Measurements from ENCODE around the gene NHLRC4.
"Not testable (repeated sequence)": the region's sequence is repeated elsewhere in the genome, so short reads cannot be mapped to it uniquely, and the experiment has no call there.

The NHLRC4 gene

DNA sequence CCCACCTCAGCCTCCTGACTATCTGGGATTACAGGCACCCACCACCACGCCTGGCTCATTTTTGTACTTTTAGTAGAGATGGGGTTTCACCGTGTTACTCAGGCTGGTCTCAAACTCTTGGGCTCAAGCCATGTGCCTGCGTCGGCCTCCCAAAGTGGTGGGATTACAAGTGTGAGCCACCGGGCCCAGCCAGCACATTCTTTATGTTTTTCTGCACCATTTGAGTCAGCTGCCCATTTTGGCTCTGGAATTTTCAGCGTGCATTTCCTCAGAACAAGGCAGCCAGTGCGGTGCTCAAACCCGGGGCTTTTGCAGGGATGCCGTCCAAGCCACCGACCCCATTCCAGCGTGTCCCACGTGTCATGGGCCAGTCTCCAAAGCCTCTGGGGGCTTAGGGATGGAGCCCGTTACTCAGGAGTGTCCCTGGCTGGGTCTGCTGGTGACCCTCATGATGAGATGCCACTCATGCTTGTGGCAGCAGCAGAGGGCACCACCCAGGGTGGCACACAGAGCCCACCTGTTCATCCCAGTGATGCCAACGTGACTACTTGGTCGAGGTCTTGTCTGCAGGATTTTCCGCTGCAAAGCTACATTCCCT lies 19.3 kb downstream of the NHLRC4 start:
- no peak for DNase-seq

DNA sequence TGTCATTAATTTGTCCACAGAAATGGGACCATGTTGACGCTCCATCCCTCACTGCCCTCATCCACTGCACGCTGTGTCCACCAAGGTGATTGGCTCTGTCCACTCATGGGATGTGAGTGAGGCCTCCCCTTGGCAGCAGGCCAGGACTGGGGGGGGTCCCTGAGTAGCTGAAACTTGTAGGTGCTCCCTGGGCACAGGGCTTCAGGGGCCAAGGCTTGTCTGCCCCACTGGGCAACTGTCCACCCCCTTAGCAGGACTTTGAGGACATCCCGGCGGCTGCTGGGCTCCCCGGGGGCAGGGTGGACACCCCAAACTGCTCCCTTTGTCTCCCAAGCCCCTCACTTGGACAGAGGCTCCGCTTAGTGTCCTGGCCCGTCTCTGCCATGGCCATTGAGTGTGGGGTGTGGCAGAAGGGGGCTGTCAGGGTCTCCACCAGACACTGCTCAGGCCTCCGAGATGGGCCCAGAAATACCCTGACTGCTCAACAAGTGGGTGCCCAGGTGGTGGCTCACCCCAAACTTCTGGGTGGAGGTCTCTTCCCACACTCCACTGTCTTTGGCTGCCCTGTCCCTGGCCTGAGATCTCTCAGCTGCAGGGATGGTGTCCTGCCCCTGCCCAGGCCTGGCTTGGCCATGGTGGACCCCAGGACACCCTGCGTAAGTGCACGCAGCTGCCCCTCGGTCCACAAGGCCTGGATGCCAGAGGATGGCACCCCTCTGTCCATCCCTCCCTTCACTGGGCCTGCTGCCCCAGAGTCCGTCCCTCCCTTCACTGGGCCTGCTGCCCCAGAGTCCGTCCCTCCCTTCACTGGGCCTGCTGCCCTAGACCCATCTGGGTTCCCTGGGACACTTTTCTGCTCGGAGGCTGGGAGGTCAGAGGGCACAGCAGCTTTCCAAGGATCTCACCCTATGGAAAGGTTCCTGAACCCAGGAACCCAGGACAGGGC lies 20.1 kb downstream of the NHLRC4 start:
- DNase-seq = no peak

DNA sequence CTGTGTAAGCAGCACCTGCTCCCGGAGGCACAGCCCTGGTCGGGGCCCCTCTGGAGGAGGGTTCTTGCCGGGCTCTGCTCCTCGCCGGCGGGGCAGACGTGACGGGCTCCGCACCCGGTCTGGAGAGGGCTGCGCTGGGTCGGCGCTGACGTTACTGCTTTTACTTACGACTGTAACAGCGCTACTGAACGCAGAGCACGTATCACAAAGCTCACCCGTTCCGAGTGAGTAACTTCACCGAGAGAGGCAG lies 21.8 kb downstream of the NHLRC4 start:
- peak; percentile 66 for DNase-seq

DNA sequence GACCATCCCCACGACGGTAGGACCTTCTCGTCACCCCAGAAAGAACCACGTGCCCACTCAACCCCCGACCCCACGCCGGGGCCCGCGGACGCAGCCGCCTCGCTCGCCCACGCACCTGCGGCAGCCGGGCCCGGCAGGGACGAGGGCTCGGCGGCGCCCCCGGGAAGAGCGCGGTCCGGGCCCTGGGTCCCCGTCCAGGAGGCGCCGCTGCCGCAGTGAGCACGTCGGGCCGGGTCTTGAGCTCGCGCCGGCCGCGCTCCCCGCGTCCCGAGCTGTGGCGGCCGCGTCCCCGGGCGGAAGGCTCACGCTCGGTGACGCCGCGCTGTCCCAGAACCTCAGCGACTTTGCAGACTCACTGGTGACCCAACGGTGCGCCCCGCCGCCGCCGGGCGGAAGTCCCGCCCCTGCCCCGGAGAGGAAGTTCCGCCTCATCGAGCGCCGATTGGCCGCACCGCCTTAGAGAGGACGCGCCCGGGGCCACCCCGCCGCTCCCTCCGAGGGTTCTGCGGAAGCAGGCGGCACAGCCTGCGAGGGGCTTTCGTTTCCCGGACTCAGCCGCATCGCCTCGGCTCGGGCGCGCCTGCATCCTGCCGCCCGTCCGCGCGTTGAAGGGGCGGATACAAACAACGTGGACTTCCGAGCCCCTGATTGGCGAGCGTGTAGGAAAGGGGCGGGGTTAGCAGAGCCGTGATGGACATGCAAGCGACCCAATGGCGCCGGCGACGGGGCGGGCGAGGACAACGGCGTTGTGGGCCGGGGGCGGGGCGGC lies 22.3 kb downstream of the NHLRC4 start:
- DNase-seq = peak; percentile 97

DNA sequence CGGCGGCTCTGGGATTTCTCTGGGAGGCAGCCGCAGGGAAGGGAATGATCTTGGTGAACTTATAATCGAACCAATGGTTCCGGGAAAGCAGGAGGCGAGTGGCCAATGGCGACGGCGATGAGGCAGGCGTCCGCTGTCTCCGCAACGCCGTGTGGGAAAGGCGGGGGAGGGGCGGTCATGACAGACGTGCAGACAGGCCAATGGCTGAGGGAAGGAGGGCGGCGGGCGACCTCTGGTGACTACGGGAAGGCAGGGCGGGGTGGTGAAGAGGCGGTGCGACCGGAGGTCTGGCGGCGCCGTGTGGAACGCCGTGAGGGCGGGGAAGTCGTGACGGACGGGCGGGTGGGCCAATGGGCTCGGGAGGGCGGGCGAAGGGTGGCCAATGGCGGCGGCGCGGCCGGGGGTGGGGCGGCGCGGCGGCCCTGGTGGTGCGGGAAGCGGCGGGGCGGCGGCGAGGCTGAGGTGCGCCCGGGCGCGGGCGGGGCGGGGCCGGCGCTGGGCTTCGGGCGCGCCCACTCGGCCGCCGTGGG lies 22.9 kb downstream of the NHLRC4 start, which contains the start of gene RAB40C:
TSS of gene RAB40C (plus strand) at position 409 of the 530 bp plus-strand sequence. CDS start 226 bp downstream, outside the sequence.
- DNase-seq = peak; percentile 99

DNA sequence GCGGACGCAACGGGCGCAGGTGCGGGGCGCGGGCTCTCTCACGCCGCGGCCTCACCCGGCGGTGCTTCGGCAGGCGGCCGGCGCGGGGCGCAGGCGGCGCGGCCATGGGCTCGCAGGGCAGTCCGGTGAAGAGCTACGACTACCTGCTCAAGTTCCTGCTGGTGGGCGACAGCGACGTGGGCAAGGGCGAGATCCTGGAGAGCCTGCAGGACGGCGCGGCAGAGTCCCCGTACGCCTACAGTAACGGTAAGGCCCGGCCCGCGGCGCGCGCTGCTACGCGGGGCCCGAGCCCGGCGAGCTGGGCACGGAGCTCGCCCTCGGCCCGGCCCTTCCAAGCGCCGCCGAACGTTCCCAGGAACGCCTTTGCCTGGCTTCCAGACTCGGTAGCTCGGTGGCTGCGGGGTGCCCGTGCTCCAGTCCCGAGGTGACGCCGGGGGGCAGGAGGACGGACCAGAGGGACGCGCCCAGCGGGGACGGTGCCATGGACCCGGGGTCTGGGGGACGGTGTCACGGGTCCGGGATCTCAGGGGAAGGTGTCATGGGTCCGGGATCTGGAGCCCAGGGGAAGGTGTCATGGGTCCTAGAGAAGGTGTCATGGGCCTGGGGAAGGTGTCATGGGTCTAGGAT lies 23.5 kb downstream of the NHLRC4 start:
- DNase-seq = no peak

DNA sequence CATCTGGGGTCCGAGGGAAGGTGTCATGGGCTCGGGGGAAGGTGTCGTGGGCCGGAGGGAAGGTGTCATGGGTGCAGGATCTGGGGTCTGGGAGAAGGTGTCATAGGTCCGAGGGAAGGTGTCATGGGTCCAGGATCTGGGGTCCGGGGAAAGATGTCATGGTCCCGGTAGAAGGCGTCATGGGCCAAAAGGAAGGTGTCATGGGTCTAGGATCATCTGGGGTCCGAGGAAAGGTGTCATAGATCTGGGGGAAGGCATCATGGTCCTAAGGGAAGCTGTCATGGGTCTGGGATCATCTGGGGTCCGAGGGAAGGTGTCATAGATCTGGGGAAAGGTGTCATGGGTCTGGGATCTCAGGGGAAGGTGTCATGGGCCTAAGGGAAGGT lies 24.0 kb downstream of the NHLRC4 start:
- no peak for DNase-seq

DNA sequence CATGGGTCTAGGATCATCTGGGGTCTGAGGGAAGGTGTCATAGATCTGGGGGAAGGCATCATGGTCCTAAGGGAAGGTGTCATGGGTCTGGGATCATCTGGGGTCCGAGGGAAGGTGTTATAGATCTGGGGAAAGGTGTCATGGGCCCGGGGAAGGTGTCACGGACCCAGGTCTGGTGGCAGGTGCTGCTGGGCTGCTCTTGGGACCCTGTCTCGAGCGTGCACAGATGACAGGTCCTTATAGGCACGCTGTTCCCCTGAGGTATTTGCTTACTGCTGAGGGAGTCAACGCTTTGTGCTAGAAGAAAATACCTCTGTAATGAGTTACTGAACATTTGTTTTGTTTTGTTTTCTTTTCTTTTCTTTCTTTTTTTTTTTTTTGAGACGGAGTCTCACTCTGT lies 24.4 kb downstream of the NHLRC4 start:
- no peak for DNase-seq

DNA sequence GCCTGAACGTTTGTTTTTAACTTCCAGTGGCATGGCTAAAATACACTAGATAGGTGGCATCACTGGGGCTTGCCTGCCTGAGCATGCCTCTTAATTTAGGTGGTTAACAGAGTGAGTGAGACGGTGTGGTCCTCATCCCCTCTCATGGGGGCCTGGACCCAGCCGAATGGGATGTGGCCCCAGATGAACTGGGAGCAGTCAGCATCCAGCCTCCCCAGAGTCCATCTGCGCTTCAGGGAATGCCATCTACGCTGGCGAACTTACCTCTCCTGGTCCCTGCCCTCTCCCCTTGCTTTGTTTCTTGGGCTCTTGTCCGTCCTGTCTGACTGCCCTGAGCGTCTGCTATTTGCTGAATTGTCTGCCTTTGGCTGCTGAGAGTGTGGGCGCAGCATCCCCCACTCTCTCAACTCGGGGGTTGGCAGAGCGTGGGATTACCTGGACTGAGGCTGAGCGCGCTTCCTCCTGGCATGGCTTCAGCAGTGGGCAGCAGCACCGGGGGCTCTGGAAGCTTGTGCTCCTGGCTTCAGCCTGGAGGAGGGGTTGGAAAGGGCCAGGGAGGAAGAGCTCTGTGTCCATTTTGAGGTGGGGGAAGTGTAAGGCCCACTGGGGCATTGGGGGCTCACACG lies 25.2 kb downstream of the NHLRC4 start:
- no peak for DNase-seq

DNA sequence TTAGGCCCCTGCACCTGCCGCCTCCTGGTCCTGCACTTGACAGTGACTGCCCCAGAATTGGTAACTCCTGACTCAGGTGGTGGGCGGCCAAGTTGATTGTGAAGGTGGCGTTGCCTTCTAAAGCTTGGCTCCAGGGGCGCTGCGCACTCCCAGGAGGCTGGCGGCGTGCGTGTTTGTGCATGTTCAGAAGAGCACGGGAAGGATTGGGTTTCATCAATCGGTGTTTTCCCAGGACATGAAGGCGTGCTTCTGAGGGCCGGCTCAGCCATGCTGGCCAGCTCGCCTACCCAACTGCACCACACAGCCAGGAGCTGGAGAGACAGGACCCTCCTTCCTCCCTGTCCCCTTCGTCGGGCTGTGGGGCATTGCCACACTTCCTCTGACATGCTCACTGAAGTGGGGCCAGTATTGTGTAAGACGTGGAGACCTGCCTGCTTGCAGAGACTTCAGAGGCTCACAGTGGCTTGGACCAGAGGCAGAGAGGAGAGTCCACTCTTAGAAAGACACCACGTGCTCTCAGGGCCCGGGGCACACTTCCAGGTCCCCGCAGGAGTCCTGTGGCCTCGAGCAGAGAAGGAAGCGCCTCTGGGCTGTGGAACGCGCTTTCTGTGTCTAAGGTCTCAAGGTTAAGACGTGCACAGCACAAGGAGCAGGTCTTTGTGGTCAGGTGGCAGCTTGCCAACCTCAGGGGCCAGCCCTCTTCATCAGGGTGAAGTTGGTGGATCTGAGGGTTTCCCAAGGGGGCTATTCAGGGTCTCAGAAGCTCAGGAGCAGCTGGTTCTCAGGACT lies 25.9 kb downstream of the NHLRC4 start:
- no peak for DNase-seq

DNA sequence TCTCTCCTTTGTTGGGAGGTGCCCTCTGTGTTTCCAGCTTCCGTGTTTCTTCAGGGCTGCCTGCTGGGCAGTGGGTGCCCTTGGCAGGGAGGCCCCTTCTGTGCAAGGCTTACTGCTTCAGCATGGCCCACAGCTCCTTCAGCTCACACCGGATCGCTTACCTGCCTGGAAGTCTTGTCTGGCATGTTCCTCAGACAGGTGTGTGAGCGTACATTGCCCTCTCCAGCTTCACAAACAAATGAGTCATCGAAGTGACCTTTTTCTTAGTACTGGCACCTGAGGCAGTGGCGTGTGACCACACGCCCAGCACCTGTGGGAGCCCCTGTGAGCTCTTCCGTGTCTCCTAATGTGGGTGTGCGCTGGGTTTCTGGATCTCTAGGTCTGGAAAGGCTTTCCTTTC lies 26.6 kb downstream of the NHLRC4 start:
- no peak for DNase-seq

DNA sequence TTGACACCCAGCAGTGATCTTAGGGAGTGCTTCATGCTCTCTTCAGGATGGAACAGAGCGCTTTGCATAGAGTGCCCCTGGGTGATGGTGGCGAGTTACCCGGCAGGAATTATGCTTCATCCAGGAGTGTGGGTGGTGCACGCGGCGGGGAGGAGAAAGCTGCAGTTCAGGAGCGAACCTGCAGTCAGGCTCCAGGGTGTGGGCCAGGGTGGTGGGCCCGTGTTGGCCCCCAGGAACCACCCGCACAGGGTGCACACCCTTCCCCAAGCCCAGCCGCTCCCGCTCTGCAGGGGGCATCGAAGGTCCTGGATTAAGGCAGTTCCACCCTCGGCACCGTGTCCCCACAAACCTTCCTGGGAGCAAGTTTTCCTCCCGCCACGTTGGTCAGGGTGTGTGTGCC lies 27.0 kb downstream of the NHLRC4 start:
- DNase-seq = no peak

DNA sequence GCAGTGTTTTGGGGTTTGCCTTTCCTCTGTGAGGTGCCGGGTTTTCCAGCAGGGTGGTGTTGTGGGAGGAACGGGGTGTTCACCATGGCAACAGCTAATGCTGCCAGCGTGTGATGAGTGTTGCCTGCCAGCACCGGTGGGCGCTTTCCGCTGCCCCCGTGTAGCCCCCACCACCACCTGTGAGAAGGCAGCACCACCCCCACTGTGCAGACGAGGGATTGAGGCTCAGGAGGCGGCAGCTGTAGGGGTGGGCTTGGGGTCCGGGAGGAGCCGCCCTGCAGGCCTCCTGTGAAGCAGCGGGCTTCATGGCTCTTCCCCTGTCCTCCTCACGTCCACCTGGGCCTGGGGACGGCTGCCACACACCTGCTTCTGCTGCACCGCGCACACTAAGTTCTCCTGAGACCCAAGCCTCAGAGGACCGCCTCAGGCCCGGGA lies 28.3 kb downstream of the NHLRC4 start:
- DNase-seq = no peak

DNA sequence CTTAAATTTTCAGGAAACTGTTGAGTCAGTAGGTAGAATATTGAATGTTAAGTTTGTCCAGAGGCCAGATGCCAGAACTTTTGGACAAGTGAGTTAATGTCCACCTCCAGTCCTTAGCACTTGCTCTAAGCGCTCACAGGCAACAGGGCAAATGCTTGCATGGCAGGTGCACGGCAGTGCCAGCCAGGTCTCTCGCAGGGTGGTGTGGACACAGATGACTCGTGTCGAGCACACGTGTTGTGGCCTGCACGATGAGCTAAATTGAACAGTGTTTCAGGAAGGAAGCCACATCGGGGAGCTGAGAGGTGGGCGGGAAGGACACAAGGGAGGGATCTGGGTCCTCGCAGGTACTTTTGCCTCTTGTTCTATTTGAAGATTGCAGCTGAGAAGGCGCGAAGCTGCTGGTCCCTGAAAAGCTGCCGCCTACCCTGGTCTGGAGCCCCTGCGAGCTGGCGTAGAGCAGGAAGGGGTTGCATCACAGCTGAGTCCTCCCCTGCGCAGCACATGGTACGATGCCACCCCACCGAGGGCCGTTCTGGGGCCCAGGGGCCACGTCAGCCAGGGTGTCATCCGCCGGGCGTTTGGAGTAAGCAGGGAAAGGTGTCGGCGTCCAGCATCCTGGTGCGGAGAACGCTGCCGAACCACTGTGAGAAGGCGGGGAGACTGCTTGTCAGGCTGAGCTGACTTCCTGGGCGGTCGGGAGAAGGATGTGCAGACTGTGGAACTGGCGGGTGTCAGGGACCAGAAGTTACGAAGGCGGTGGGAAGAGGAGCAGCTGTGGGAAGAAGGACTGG lies 29.3 kb downstream of the NHLRC4 start:
- no peak for DNase-seq

DNA sequence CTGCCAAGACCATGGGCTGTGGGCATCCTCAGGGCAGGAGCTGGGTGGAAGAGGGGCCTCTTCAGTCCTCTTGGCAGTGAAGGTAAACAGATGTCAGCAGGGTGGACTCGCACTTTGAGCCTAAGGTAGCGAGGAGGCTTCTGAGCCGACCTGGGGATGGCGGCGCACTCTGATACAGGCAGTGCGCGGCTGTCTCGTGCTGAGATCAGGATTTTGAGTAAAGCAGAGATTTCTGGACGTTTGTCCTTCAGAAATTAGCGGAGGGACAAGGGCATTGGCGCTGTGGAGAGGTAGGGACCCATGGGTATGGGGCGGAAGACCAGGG lies 29.9 kb downstream of the NHLRC4 start:
- no peak for DNase-seq

DNA sequence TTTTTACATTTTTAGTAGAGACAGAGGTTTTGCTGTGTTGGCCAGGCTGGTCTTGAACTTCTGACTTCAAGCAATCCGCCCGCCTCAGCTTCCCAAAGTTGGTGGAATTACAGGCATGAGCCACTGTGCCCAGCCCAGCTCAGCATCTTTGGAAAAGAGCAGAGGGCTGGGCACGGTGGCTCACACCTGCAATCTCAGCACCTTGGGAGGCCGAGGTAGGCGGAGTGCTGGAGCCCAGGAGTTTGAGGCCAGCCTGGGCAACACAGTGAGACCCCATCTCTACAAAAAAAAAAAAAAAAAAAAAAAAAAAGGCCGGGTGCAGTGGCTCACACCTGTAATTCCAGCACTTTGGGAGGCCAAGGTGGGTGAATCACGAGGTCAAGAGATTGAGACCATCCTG lies 30.9 kb downstream of the NHLRC4 start:
- DNase-seq = not testable (repeated sequence)

DNA sequence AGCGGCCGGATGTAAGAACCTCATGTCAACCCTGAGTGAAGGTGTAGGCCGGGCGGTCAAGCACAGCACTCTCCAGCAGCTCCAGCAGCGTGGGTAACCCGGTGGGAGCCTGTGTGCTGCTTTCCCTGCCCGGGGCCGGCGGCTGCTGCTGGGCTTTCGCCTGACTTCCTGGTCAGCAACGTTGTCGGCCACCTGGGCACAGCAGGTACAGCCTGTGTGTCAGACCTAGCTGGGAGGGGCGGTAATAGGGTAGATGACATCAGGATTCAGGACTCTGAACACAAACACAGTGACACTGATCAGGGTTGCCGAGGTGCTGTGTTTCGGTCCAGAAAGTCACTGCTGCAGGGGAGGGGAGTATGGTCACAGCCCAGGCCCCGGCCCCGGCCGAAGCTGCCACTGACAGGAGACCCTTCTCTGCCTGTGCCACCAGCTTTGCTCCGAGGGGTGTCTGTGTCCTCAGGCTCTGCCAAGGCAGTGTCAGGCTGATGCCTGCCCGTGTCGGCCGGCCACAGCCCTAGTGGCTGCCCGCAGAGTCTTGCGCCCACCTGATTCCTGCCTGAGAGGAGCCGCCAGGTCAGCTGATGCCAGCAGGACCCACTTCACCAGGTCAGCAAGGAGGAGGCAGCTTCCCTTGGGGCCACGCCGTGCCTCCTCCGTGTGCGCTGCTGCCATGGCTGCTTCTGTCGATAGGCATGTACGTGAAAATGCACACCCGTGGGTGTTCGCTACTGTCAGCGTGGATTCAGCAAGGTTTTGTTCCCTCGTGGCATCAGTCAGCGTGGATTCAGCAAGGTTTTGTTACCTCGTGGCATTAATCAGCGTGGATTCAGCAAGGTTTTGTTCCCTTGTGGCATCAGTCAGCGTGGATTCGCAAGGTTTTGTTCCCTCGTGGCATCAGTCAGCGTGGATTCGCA lies 32.3 kb downstream of the NHLRC4 start:
- DNase-seq = no peak

DNA sequence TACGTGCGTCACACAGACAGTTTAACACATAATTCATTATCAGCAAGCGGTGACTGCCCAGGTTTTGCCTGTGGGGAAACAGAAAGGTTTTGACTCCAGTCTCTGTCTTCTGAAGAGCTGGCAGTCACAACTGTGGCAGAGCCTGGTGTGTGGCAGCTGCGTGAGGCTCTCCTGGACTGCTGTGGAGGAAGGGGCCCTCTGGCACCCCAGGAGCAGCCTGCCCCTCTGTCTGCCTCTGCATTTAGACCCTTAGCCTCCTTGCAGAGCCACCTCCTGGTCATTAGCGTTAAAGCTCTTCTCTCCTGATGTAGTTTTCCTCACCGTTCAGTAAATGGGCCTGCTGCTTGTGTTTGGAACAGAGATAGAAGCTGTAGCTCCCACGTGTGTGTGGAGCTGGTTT lies 34.0 kb downstream of the NHLRC4 start:
- DNase-seq = no peak

DNA sequence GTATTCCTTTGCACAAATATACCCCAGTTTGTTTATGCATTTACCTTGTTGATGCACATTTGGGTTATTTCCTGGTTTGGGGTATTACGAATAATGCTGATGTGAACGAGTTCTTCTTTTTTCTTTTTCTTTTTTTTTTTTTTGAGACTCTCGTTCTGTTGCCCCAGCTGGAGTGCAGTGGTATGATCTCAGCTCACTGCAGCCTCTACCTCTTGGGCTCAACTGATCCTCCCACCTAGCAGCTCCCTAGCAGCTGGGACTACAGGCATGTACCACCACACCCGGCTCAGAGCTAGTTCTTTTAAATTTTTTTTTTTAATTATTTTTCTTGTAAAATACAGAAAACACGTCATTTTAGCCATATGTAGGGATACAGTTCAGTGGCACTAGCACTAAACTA lies 37.1 kb downstream of the NHLRC4 start:
- no peak for DNase-seq

Measured in activated CD4-positive, alpha-beta T cell treated with anti-CD3 and anti-CD28 coated beads, Interleukin-2, amount 50 U/mL, for 16 hours (primary cell).